GM23338 (cell line): Measurements from ENCODE around the gene NUB1. TPM values are rescaled to one million over a fixed set of nuclear protein-coding genes. Genes with fewer than 3 reads are reported as not detected.
A peak's percentile ranks its signal among the peaks of the same experiment; 100 is the strongest.

ENCODE experiments used
- ATAC-seq: fragments of 200-7000 bp; cut with Tn5 transposase; 3 replicates; pipeline ENCODE4 v1.9.1; 2020
- DNase-seq: peaks from one replicate; pipeline ENCODE4 v3.0.0-alpha.2; 2015; ENCODE audit warnings: low spot score
- H2AFZ ChIP-seq: fragments of 200-600 bp; sonication (generic); 2 replicates; pipeline ENCODE4 v1.8.0; 2016; ENCODE audit warnings: antibody characterized with exemption, mild to moderate bottlenecking, moderate library complexity
- H3F3A ChIP-seq: fragments of 200-600 bp; sonication (generic); replicated peaks from 2 replicates; pipeline ENCODE4 v1.8.0; 2017; ENCODE audit warnings: antibody characterized with exemption, mixed run types, low read depth
- H3K27ac ChIP-seq: fragments of 200-600 bp; sonication (generic); 2 replicates; pipeline ENCODE4 v1.6.1; 2016; ENCODE audit warnings: low read depth
- H3K27me3 ChIP-seq: fragments of 200-600 bp; sonication (generic); 2 replicates; pipeline ENCODE4 v1.8.0; 2016; ENCODE audit warnings: mild to moderate bottlenecking, mixed run types, moderate library complexity; ENCODE audit not compliant: insufficient read depth
- H3K36me3 ChIP-seq: fragments of 200-600 bp; sonication (generic); 2 replicates; pipeline ENCODE4 v1.8.0; 2016; ENCODE audit warnings: mild to moderate bottlenecking; ENCODE audit not compliant: insufficient read depth
- H3K4me1 ChIP-seq: fragments of 200-600 bp; sonication (generic); 2 replicates; pipeline ENCODE4 v1.8.0; 2016; ENCODE audit warnings: mild to moderate bottlenecking, moderate library complexity; ENCODE audit not compliant: insufficient read depth
- H3K4me2 ChIP-seq: fragments of 200-600 bp; sonication (generic); 2 replicates; pipeline ENCODE4 v1.7.1; 2017; ENCODE audit warnings: mixed run types
- H3K4me3 ChIP-seq: fragments of 200-600 bp; sonication (generic); 2 replicates; pipeline ENCODE4 v1.6.1; 2016; ENCODE audit warnings: mixed run types
- H3K79me2 ChIP-seq: fragments of 200-600 bp; sonication (generic); replicated peaks from 2 replicates; pipeline ENCODE4 v1.8.0; 2017; ENCODE audit warnings: mild to moderate bottlenecking; ENCODE audit not compliant: insufficient read depth
- H3K9me2 ChIP-seq: fragments of 200-600 bp; sonication (generic); 2 replicates; pipeline ENCODE4 v1.8.0; 2017; ENCODE audit not compliant: insufficient read depth
- H4K20me1 ChIP-seq: fragments of 200-600 bp; sonication (generic); replicated peaks from 2 replicates; pipeline ENCODE4 v1.8.0; 2017; ENCODE audit warnings: mild to moderate bottlenecking; ENCODE audit not compliant: insufficient read depth
- H3K27ac Mint-ChIP-seq: 2 replicates; pipeline ENCODE4 v1.8.0; 2020; ENCODE audit warnings: inconsistent platforms, mild to moderate bottlenecking, moderate library complexity, mixed read lengths
- H3K27me3 Mint-ChIP-seq: 3 replicates; pipeline ENCODE4 v1.8.0; 2022; ENCODE audit warnings: low read depth, mild to moderate bottlenecking, moderate library complexity, mixed read lengths, inconsistent platforms; ENCODE audit not compliant: insufficient read depth, poor library complexity
- H3K36me3 Mint-ChIP-seq: 3 replicates; pipeline ENCODE4 v1.8.0; 2021; ENCODE audit warnings: low read depth, mild to moderate bottlenecking, inconsistent platforms, moderate library complexity, mixed read lengths
- H3K4me1 Mint-ChIP-seq: 3 replicates; pipeline ENCODE4 v1.8.0; 2020; ENCODE audit warnings: mild to moderate bottlenecking, inconsistent platforms, mixed read lengths
- H3K4me3 Mint-ChIP-seq: 3 replicates; pipeline ENCODE4 v1.8.0; 2021; ENCODE audit warnings: moderate library complexity, mild to moderate bottlenecking, inconsistent platforms, mixed read lengths
- H3K9me3 Mint-ChIP-seq: 3 replicates; pipeline ENCODE4 v1.8.0; 2020; ENCODE audit warnings: moderate library complexity, mild to moderate bottlenecking, inconsistent platforms, mixed read lengths
- CREB1 ChIP-seq: fragments of 250-450 bp; sonication (Bioruptor Pico); IDR thresholded peaks from 2 replicates; pipeline ENCODE4 v1.5.0; 2020; ENCODE audit warnings: low read depth, mild to moderate bottlenecking, moderate library complexity
- EZH2 ChIP-seq: fragments of 200-600 bp; sonication (generic); IDR thresholded peaks from one replicate; pipeline ENCODE4 v1.8.0; 2017; ENCODE audit warnings: antibody characterized with exemption, mild to moderate bottlenecking, low read depth; ENCODE audit not compliant: unreplicated experiment
- EZH2phosphoT487 ChIP-seq: fragments of 200-600 bp; sonication (generic); IDR thresholded peaks from one replicate; pipeline ENCODE4 v1.8.1; 2018; ENCODE audit warnings: antibody characterized with exemption; ENCODE audit not compliant: unreplicated experiment
- JUNB ChIP-seq: IDR thresholded peaks from one replicate; pipeline ENCODE4 v1.6.1; 2016; ENCODE audit warnings: antibody characterized with exemption; ENCODE audit not compliant: unreplicated experiment
- NANOG ChIP-seq: IDR thresholded peaks from 2 replicates; pipeline ENCODE4 v1.6.1; 2016; ENCODE audit warnings: antibody characterized with exemption, borderline replicate concordance
- POLR2AphosphoS5 ChIP-seq: IDR thresholded peaks from 2 replicates; pipeline ENCODE4 v1.6.1; 2016; ENCODE audit warnings: antibody characterized with exemption, low read depth
- STAT1 ChIP-seq: IDR thresholded peaks from one replicate; pipeline ENCODE4 v1.6.1; 2016; ENCODE audit warnings: antibody characterized with exemption; ENCODE audit not compliant: unreplicated experiment
- ZNF114 ChIP-seq: fragments of 250-450 bp; sonication (Bioruptor Pico); IDR thresholded peaks from 2 replicates; pipeline ENCODE4 v1.5.0; 2020; ENCODE audit warnings: mild to moderate bottlenecking, moderate library complexity
- ZNF331 ChIP-seq: fragments of 250-450 bp; sonication (Bioruptor Pico); IDR thresholded peaks from 2 replicates; pipeline ENCODE4 v1.5.0; 2020; ENCODE audit warnings: low read depth, mild to moderate bottlenecking, moderate library complexity
- polyA plus RNA-seq: library from polyadenylated mRNA; unstranded; fragments of >200 nt; fragmentation: Nextera tagmentation; extraction: Ambion mirVana; gene quantifications from 2 replicates; pipeline ENCODE4 v1.2.1, GENCODE V29; 2016
- total RNA-seq: library from RNA; depleted of rRNA; stranded (reverse); fragments of >200 nt; shearing (Covaris generic); gene quantifications from 2 replicates; pipeline ENCODE4 v1.2.3, GENCODE V29; 2014
- TF ChIP-seq, protein P1 (sequence below): fragments of 250-450 bp; sonication (Bioruptor Pico); IDR thresholded peaks from 2 replicates; pipeline ENCODE4 v1.5.0; 2020; ENCODE audit warnings: mild to moderate bottlenecking, moderate library complexity
- TF ChIP-seq, protein P2 (sequence below): IDR thresholded peaks from 2 replicates; pipeline ENCODE4 v1.6.1; 2016; ENCODE audit warnings: antibody characterized with exemption
- TF ChIP-seq, protein P3 (sequence below), 2 experiments: fragments of 200-600 bp in 1 of 2; sonication (generic) in 1 of 2; conservative IDR thresholded peaks; 2 replicates each; pipeline versions ENCODE4 v1.5.1 to v1.6.1; 2016 to 2017; ENCODE audit warnings: antibody characterized with exemption in 2 of 2, low read depth in 2 of 2, mild to moderate bottlenecking in 2 of 2, moderate library complexity in 1 of 2

The NUB1 gene
- total and polyA plus RNA-seq, 2 experiments from 2014 or later = 31.8 to 42.3 TPM

DNA sequence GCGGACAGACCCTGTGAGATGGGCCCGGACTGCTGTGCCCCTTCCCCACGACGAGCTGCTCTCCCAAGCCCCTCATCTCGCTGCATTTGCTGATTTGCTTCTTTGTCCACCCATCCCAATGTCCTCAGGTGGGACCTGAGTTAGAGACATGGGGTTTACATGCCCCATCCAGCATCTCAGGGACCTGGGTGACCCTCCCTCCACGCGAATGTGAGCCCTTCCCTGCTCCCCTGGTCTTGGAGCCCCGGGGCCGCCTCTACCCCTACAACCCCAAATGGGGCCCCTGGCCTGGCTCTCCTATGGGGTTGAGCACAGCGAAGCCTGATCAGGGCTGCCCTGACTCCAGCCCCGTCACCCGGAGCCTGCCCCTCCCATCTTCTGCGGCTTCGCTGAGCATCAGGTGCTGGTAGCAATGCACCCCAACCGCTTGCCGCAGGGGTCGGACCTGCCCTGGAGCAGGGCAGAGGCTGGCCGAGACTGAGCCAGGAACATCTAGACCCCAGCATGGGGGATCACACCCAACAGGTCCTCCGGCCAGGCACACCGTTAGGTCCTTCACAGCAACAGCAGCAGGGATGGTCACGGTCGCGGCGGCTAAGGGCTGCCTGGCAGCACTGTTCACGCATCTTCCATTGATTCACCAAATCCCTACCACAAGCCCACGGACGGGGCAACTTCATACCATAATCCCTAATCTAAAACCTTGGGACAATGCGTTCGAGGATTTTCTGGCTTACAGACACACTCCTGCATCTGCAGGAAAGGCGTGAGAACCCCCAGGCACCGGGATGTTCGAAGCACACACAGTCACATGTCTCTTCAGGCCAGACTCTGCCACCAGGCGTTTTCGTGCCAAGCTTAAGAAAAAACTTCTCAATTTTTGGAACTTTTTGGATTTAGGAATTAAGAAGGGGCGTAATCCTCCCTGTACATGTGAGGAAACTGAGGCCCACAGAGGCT, 52.7 kb downstream of the NUB1 start:
- no peaks in the 10 kb centered on the region for H3K9me2 ChIP-seq
- Mint-ChIP-seq H3K27ac (no peak overlapping the region), H3K4me1 (peaks cover 24% of the 10 kb centered on the region), H3K9me3 (no peaks in the 10 kb centered on the region), H3K27me3 (peaks cover 15% of the 10 kb centered on the region), H3K36me3 (peaks cover 10% of the 10 kb centered on the region), H3K4me3 (no peak overlapping the region)
- ATAC-seq = no peak
- TF ChIP-seq JUNB (no peak), STAT1 (no peak)
- H2AFZ ChIP-seq = no peak overlapping the region
- no peak for DNase-seq
- no peaks in the 10 kb centered on the region for H3K27me3 ChIP-seq
- H3K79me2 ChIP-seq = no peaks in the 10 kb centered on the region
- H3F3A ChIP-seq = peaks cover 6% of the 10 kb centered on the region; the same call in 1 of the 2 replicates
- no peak overlapping the region for H3K4me3 ChIP-seq
- no peaks in the 10 kb centered on the region for H3K36me3 ChIP-seq
- H4K20me1 ChIP-seq = no peaks in the 10 kb centered on the region
- no peaks in the 10 kb centered on the region for H3K4me1 ChIP-seq
- no peak overlapping the region; the same call in 1 of the 2 replicates for H3K4me2 ChIP-seq
- H3K27ac ChIP-seq = no peak overlapping the region

DNA sequence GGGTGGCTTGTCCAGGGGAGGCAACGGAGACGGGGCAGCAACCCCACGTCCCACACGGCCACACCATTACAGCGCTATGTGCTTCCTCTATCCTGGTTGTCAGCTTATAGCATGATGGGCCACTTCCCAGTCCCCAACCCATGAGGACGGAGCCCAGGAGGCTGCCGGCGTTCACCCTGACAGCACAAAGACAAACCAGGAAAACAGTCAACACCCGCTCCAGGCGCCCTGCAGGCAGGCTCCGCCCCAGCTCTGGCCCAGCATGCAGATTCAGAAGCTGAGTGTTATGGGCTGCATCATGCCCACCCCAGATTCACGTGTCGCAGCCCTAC, 53.4 kb downstream of the NUB1 start:
- Histone ChIP-seq H3F3A (peaks cover 6% of the 10 kb centered on the region; the same call in 1 of the 2 replicates), H3K36me3 (no peaks in the 10 kb centered on the region), H3K4me1 (no peaks in the 10 kb centered on the region), H3K27me3 (no peaks in the 10 kb centered on the region), H3K9me2 (no peaks in the 10 kb centered on the region), H3K4me3 (no peak overlapping the region), H4K20me1 (no peaks in the 10 kb centered on the region), H3K4me2 (no peak overlapping the region; the same call in 1 of the 2 replicates), H2AFZ (no peak overlapping the region), H3K27ac (no peak overlapping the region), H3K79me2 (no peaks in the 10 kb centered on the region)
- no peak overlapping the region for H3K27ac Mint-ChIP-seq
- peak; percentile 37 for ATAC-seq
- no peaks in the 10 kb centered on the region for H3K9me3 Mint-ChIP-seq
- H3K36me3 Mint-ChIP-seq = peaks cover 10% of the 10 kb centered on the region
- no peak for DNase-seq
- H3K4me1 Mint-ChIP-seq = peaks cover 25% of the 10 kb centered on the region
- peaks cover 18% of the 10 kb centered on the region for H3K27me3 Mint-ChIP-seq
- H3K4me3 Mint-ChIP-seq = no peak overlapping the region
- TF ChIP-seq POLR2AphosphoS5 = no peak
- no peak for TF ChIP-seq CREB1
- TF ChIP-seq, protein P1, sequence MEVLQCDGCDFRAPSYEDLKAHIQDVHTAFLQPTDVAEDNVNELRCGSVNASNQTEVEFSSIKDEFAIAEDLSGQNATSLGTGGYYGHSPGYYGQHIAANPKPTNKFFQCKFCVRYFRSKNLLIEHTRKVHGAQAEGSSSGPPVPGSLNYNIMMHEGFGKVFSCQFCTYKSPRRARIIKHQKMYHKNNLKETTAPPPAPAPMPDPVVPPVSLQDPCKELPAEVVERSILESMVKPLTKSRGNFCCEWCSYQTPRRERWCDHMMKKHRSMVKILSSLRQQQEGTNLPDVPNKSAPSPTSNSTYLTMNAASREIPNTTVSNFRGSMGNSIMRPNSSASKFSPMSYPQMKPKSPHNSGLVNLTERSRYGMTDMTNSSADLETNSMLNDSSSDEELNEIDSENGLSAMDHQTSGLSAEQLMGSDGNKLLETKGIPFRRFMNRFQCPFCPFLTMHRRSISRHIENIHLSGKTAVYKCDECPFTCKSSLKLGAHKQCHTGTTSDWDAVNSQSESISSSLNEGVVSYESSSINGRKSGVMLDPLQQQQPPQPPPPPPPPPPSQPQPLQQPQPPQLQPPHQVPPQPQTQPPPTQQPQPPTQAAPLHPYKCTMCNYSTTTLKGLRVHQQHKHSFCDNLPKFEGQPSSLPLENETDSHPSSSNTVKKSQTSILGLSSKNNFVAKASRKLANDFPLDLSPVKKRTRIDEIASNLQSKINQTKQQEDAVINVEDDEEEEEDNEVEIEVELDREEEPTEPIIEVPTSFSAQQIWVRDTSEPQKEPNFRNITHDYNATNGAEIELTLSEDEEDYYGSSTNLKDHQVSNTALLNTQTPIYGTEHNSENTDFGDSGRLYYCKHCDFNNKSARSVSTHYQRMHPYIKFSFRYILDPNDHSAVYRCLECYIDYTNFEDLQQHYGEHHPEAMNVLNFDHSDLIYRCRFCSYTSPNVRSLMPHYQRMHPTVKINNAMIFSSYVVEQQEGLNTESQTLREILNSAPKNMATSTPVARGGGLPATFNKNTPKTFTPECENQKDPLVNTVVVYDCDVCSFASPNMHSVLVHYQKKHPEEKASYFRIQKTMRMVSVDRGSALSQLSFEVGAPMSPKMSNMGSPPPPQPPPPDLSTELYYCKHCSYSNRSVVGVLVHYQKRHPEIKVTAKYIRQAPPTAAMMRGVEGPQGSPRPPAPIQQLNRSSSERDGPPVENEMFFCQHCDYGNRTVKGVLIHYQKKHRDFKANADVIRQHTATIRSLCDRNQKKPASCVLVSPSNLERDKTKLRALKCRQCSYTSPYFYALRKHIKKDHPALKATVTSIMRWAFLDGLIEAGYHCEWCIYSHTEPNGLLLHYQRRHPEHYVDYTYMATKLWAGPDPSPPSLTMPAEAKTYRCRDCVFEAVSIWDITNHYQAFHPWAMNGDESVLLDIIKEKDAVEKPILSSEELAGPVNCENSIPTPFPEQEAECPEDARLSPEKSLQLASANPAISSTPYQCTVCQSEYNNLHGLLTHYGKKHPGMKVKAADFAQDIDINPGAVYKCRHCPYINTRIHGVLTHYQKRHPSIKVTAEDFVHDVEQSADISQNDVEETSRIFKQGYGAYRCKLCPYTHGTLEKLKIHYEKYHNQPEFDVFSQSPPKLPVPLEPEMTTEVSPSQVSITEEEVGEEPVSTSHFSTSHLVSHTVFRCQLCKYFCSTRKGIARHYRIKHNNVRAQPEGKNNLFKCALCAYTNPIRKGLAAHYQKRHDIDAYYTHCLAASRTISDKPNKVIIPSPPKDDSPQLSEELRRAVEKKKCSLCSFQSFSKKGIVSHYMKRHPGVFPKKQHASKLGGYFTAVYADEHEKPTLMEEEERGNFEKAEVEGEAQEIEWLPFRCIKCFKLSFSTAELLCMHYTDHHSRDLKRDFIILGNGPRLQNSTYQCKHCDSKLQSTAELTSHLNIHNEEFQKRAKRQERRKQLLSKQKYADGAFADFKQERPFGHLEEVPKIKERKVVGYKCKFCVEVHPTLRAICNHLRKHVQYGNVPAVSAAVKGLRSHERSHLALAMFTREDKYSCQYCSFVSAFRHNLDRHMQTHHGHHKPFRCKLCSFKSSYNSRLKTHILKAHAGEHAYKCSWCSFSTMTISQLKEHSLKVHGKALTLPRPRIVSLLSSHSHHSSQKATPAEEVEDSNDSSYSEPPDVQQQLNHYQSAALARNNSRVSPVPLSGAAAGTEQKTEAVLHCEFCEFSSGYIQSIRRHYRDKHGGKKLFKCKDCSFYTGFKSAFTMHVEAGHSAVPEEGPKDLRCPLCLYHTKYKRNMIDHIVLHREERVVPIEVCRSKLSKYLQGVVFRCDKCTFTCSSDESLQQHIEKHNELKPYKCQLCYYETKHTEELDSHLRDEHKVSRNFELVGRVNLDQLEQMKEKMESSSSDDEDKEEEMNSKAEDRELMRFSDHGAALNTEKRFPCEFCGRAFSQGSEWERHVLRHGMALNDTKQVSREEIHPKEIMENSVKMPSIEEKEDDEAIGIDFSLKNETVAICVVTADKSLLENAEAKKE (CRISPR knock-in tag) = no peak
- TF ChIP-seq EZH2 = no peak
- no peak for TF ChIP-seq ZNF114 (CRISPR knock-in tag)
- no peak for TF ChIP-seq NANOG
- no peak for TF ChIP-seq JUNB
- TF ChIP-seq, protein P2, sequence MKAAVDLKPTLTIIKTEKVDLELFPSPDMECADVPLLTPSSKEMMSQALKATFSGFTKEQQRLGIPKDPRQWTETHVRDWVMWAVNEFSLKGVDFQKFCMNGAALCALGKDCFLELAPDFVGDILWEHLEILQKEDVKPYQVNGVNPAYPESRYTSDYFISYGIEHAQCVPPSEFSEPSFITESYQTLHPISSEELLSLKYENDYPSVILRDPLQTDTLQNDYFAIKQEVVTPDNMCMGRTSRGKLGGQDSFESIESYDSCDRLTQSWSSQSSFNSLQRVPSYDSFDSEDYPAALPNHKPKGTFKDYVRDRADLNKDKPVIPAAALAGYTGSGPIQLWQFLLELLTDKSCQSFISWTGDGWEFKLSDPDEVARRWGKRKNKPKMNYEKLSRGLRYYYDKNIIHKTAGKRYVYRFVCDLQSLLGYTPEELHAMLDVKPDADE = no peak
- TF ChIP-seq ZNF331 (CRISPR knock-in tag) = no peak
- TF ChIP-seq EZH2phosphoT487 = no peak
- TF ChIP-seq, protein P3, sequence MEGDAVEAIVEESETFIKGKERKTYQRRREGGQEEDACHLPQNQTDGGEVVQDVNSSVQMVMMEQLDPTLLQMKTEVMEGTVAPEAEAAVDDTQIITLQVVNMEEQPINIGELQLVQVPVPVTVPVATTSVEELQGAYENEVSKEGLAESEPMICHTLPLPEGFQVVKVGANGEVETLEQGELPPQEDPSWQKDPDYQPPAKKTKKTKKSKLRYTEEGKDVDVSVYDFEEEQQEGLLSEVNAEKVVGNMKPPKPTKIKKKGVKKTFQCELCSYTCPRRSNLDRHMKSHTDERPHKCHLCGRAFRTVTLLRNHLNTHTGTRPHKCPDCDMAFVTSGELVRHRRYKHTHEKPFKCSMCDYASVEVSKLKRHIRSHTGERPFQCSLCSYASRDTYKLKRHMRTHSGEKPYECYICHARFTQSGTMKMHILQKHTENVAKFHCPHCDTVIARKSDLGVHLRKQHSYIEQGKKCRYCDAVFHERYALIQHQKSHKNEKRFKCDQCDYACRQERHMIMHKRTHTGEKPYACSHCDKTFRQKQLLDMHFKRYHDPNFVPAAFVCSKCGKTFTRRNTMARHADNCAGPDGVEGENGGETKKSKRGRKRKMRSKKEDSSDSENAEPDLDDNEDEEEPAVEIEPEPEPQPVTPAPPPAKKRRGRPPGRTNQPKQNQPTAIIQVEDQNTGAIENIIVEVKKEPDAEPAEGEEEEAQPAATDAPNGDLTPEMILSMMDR (conservative IDR thresholded peaks at IDR 0.05; ENCODE audit: low read depth in 2 of 2) = no peak
